22Rv1 (cell line): ENCODE measurements around the gene RANBP3L.

ENCODE experiments used
- H3K27ac ChIP-seq: fragments of 450-650 bp; 2 replicates; pipeline ENCODE4 v1.5.1; 2017
- ZFX ChIP-seq: fragments of 450-650 bp; IDR thresholded peaks from 2 replicates; pipeline ENCODE4 v1.6.1; 2017; ENCODE audit warnings: antibody characterized with exemption, borderline replicate concordance
- TF ChIP-seq, protein P1 (sequence below): fragments of 450-650 bp; IDR thresholded peaks from 2 replicates; pipeline ENCODE4 v1.5.1; 2017; ENCODE audit warnings: mild to moderate bottlenecking

Gene RANBP3L

DNA sequence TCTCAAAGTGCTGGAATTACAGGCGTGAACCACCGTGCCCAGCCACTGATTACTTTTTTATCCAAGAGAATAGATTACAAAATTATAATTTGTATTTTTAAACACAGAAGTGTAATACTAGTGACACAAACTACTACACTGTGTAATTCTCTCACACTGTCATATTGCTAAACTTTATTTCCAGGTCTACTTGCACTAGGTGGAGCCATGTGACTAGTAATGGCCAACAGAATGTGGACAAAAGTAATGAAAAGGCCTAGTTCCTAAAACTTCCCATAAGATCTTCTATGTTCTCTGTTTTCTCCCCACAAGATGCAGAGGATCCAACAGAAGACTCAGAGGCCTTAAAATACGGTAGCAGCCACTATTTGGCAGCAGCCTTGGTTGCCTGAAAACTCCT, 87.3 kb downstream of the RANBP3L start:
- no peak overlapping the region for H3K27ac ChIP-seq
- no peak for TF ChIP-seq ZFX
- TF ChIP-seq, protein P1, sequence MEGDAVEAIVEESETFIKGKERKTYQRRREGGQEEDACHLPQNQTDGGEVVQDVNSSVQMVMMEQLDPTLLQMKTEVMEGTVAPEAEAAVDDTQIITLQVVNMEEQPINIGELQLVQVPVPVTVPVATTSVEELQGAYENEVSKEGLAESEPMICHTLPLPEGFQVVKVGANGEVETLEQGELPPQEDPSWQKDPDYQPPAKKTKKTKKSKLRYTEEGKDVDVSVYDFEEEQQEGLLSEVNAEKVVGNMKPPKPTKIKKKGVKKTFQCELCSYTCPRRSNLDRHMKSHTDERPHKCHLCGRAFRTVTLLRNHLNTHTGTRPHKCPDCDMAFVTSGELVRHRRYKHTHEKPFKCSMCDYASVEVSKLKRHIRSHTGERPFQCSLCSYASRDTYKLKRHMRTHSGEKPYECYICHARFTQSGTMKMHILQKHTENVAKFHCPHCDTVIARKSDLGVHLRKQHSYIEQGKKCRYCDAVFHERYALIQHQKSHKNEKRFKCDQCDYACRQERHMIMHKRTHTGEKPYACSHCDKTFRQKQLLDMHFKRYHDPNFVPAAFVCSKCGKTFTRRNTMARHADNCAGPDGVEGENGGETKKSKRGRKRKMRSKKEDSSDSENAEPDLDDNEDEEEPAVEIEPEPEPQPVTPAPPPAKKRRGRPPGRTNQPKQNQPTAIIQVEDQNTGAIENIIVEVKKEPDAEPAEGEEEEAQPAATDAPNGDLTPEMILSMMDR: no peak

DNA sequence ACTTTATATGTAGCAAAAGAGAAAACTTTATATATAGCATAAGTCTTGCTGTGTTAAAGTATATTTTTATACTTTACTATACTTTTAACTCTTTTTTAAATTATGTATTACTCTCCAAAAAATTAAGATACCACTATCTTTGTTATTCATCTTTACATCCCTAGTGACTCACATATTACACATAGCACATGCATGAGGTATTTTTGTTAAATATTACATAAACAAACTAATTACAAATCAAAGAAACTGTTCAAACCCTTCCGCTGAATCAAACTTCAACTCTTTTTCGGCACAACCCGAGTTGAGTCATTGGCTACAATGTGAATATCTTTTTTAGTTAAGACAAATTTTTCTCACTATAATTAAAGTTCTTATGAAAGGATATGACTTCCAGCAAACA, 92.0 kb downstream of the RANBP3L start:
- no peak for TF ChIP-seq ZFX
- TF ChIP-seq, protein P1: no peak
- no peak overlapping the region for H3K27ac ChIP-seq

DNA sequence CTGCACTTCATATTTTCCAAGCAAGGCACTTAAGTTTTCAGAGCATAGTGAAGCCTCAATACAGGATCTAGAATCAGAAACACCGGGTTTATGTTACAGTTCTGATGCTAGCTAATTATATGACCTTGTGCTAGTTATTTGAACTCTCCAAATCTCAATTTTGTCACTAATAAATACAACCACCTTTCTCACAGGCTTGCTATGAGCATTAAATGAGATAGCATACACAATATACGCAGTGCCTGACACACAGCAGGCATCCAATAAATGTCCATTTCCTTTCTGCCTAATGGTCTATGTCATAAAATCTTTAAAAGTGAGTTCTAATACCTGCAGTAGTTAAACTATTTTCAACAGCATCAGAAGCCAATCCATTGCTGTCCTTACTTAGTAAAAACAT, 92.9 kb downstream of the RANBP3L start:
- H3K27ac ChIP-seq: no peak overlapping the region
- TF ChIP-seq ZFX: no peak
- TF ChIP-seq, protein P1: no peak

DNA sequence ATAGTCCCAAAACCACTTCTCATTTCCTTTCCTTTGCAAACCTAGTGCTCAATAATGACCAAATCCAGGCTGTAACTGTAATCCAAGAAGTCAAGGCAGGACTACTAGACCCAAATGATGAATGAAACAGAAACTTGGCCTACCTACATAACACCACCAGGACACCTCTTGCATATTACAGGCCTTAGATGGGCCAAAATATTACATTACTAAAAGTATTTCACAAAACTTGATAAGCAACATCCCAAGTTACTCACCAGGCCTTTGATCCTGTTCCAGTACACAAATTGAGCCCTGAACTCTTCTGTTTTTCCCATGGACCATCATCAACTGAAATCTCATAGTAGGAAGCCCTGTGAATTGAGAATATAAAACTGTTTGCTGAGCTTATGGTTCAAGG, 94.8 kb downstream of the RANBP3L start:
- H3K27ac ChIP-seq: no peak overlapping the region
- TF ChIP-seq, protein P1: no peak
- TF ChIP-seq ZFX: no peak

DNA sequence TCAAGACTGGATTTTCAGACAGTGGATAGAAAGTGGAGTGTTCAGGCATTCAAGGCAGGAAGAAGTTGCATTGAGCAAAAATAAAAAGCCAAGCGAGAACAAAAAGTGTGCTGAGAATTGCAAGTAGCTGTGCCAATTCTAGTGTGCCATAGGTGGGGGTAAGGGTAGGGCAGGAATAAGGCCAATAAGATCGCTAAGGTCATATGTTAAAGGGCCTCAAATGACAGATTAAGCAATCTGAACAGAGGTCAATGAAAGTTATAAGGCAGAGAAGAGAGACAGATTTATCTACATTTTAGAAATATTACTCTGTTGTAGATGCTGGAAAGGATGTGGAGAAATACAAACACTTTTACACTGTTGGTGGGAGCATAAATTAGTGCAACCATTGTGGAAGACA, 96.4 kb downstream of the RANBP3L start:
- H3K27ac ChIP-seq: no peak overlapping the region
- TF ChIP-seq, protein P1: no peak
- no peak for TF ChIP-seq ZFX

DNA sequence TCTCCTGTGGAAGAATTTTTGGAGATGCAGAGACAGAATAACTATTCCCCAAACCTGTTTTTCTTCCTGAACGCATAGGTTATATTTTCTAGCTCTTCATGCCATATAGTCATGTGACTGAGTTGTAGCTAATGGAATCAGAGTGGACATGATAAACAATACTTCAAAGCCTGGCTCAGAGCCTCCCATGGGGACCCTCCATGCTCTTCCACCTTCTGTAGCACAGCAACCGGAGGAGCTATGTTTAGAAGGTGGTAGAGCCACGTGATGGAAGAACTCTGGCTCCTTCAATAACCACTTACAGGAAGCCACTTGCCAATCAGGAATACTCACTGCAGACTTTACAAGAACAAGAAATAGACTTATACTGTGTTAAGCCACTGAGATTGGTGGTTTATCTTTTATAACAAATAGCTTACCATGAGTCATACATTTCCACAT, 99.2 kb downstream of the RANBP3L start:
- TF ChIP-seq ZFX: no peak
- TF ChIP-seq, protein P1: no peak
- no peak overlapping the region for H3K27ac ChIP-seq

DNA sequence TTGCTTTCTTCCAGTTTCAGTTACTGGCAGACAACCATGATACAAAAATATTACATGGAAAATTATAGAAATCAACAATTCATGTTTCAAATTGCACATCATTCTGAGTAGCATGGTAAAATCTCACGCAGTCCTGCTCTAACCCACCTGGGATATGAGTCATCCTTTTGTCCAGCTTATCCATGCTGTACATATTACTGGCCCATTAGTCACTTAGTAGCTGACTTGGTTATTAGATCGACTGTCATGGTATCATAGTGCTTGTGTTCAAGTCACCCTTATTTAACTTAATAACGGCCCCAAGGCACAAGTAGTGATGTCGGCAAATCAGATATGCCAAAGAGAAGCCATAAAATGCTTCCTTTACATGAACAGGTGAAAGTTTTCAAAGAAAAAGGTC, 101.2 kb downstream of the RANBP3L start:
- no peak overlapping the region for H3K27ac ChIP-seq
- TF ChIP-seq, protein P1: no peak
- no peak for TF ChIP-seq ZFX
